Measurements from ENCODE around the gene FHOD3.

- TF ChIP-seq, protein P1, sequence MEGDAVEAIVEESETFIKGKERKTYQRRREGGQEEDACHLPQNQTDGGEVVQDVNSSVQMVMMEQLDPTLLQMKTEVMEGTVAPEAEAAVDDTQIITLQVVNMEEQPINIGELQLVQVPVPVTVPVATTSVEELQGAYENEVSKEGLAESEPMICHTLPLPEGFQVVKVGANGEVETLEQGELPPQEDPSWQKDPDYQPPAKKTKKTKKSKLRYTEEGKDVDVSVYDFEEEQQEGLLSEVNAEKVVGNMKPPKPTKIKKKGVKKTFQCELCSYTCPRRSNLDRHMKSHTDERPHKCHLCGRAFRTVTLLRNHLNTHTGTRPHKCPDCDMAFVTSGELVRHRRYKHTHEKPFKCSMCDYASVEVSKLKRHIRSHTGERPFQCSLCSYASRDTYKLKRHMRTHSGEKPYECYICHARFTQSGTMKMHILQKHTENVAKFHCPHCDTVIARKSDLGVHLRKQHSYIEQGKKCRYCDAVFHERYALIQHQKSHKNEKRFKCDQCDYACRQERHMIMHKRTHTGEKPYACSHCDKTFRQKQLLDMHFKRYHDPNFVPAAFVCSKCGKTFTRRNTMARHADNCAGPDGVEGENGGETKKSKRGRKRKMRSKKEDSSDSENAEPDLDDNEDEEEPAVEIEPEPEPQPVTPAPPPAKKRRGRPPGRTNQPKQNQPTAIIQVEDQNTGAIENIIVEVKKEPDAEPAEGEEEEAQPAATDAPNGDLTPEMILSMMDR (IDR thresholded peaks at IDR 0.05): no peak
- no peak for TF ChIP-seq EZH2 (IDR thresholded peaks at IDR 0.05; ENCODE audit: borderline replicate concordance, insufficient read depth, low read depth, low read length, poor library complexity, severe bottlenecking)
Measured at GRCh38 chr18:36672437-36673344, 375.2 kb downstream of the FHOD3 start.

Measured in B cell (primary cell).